ENCODE measurements around the gene USP36. TPM values are rescaled to one million over a fixed set of nuclear protein-coding genes. Genes with fewer than 3 reads are reported as not detected.

Gene USP36
- total and polyA plus RNA-seq, 4 donors = 8.0 to 20.7 (median 10.5) TPM

DNA sequence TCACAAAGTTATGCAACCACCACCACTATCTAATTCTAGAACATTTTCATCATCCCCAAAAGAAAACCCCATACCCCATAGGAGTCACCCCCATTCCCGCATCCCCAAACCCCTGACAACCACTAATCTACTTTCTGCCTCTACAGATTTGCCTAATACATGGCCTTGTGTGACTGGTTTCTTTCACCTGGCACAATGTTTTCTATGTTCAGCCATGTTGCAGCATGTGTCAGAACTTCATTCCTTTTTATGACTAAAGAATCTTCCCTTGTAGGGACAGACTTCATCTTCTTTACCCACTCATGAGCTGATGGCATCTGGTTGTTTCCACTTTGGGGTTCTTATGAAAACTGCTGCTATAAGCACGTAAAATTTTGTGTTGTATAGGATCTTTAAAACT, 93.1 kb downstream of the USP36 start:
- DNase-seq (ENCODE audit: low spot score) = no peak
- TF ChIP-seq HNF4G (IDR thresholded peaks at IDR 0.05) (no peak), JUND (IDR thresholded peaks at IDR 0.05) (no peak), SP1 (IDR thresholded peaks at IDR 0.05) (no peak), NR2F2 (IDR thresholded peaks at IDR 0.05) (no peak)
- TF ChIP-seq, protein P1, sequence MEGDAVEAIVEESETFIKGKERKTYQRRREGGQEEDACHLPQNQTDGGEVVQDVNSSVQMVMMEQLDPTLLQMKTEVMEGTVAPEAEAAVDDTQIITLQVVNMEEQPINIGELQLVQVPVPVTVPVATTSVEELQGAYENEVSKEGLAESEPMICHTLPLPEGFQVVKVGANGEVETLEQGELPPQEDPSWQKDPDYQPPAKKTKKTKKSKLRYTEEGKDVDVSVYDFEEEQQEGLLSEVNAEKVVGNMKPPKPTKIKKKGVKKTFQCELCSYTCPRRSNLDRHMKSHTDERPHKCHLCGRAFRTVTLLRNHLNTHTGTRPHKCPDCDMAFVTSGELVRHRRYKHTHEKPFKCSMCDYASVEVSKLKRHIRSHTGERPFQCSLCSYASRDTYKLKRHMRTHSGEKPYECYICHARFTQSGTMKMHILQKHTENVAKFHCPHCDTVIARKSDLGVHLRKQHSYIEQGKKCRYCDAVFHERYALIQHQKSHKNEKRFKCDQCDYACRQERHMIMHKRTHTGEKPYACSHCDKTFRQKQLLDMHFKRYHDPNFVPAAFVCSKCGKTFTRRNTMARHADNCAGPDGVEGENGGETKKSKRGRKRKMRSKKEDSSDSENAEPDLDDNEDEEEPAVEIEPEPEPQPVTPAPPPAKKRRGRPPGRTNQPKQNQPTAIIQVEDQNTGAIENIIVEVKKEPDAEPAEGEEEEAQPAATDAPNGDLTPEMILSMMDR (IDR thresholded peaks at IDR 0.05; ENCODE audit: low read depth, low read length, missing input control) = no peak
- Histone ChIP-seq H3K27ac (ENCODE audit: low read depth in 1 of 2, low read length in 2 of 2) (peak overlapping the region; percentile 92 to 95), H3K9me3 (ENCODE audit: control insufficient read depth in 4 of 4, low read length in 3 of 4) (no peaks in the 10 kb centered on the region), H3K36me3 (ENCODE audit: control insufficient read depth in 4 of 4, insufficient read depth in 3 of 4, low read depth in 1 of 4, low read length in 3 of 4) (peaks cover 0 to 4% (median 0%) of the 10 kb centered on the region in 4 donors), H3K4me1 (ENCODE audit: control insufficient read depth in 4 of 4, insufficient read depth in 4 of 4, low read length in 3 of 4) (peaks cover 17 to 77% (median 46%) of the 10 kb centered on the region in 4 donors), H3K27me3 (ENCODE audit: control insufficient read depth in 4 of 4, insufficient read depth in 4 of 4, low read length in 3 of 4) (no peaks in the 10 kb centered on the region), H3K4me3 (ENCODE audit: low read depth in 1 of 3, low read length in 3 of 3) (peak overlapping the region; percentile 18 to 40 (median 27)), H3K9ac (ENCODE audit: low read depth in 1 of 2, low read length in 2 of 2) (peak overlapping the region; percentile 50 to 81)
- 28% methylated on average over 2 of the region's 2 CpGs for WGBS

DNA sequence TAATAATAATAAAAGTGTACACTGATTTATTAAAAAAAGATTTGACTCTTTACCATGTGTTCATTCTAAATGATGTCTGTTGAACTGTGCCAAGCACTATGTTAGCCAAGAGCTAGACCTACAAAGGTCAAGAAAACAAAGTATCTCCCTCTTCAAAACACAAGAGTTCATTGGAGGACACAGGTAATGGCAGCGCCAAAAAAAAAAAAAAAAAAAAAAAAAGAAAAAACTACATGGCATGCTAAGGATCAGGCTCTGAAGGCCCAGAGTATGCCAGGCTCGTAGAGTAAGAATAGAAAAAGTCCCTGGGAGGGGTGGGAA, 93.7 kb downstream of the USP36 start:
- Histone ChIP-seq H3K27me3 (ENCODE audit: control insufficient read depth in 4 of 4, insufficient read depth in 4 of 4, low read length in 3 of 4) (no peaks in the 10 kb centered on the region), H3K36me3 (ENCODE audit: control insufficient read depth in 4 of 4, insufficient read depth in 3 of 4, low read depth in 1 of 4, low read length in 3 of 4) (peaks cover 0 to 4% (median 0%) of the 10 kb centered on the region in 4 donors), H3K4me3 (ENCODE audit: low read depth in 1 of 3, low read length in 3 of 3) (peak overlapping the region in 1 of 3 donors; percentile 40), H3K27ac (ENCODE audit: low read depth in 1 of 2, low read length in 2 of 2) (peak overlapping the region; percentile 92 to 95), H3K4me1 (ENCODE audit: control insufficient read depth in 4 of 4, insufficient read depth in 4 of 4, low read length in 3 of 4) (peaks cover 17 to 77% (median 46%) of the 10 kb centered on the region in 4 donors), H3K9me3 (ENCODE audit: control insufficient read depth in 4 of 4, low read length in 3 of 4) (no peaks in the 10 kb centered on the region), H3K9ac (ENCODE audit: low read depth in 1 of 2, low read length in 2 of 2) (peak overlapping the region; percentile 17 to 69)
- peak; percentile 79 to 80 for TF ChIP-seq RXRA (IDR thresholded peaks at IDR 0.05)
- no peak for TF ChIP-seq RAD21 (IDR thresholded peaks at IDR 0.05)
- TF ChIP-seq TAF1 (conservative IDR thresholded peaks at IDR 0.05) = no peak
- TF ChIP-seq HNF4A (conservative IDR thresholded peaks at IDR 0.05) = peak; percentile 47 to 58
- no peak for DNase-seq (ENCODE audit: low spot score)
- WGBS = 29% methylated on average over 2 of the region's 2 CpGs

DNA sequence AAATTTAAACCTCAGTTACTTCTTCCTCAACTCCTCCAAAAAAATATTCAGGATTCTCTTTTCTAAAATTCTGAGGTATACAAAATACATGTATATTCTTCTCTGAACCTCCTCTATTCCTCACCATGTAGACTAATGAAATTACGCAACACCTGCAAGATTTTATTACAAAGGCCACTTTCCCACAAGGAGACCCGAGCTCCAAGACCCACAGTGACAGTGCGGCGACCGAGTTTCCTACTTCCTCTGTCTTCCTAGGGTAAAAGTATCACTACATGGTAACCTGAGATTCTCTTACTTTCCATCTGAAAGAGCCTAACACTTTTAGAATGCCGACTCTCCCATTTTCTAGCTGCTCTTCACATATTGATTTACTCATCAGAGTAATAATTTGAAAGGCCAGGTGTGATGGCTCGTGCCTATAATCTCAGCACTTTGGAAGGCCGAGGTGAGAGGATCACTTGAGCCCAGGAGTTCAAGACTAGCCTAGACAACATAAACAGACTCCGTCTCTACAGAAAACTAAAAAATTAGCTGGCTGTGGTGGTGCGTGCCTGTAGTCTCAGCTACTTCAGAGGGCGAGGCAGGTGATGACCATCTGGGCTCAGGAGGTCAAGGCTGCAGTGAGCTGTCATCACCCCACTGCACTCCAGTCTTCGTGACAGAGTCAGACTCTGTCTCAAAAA, 94.2 kb downstream of the USP36 start:
- no peak for DNase-seq (ENCODE audit: low spot score)
- H3K27ac ChIP-seq (ENCODE audit: low read depth in 1 of 2, low read length in 2 of 2) = peak overlapping the region; percentile 92 to 95
- WGBS = 51% methylated on average over 12 of the region's 12 CpGs
- H3K9ac ChIP-seq (ENCODE audit: low read depth in 1 of 2, low read length in 2 of 2) = peak overlapping the region in 1 of 2 donors; percentile 69
- no peak overlapping the region for H3K4me3 ChIP-seq (ENCODE audit: low read depth in 1 of 3, low read length in 3 of 3)
- H3K27me3 ChIP-seq (ENCODE audit: control insufficient read depth in 4 of 4, insufficient read depth in 4 of 4, low read length in 3 of 4) = no peaks in the 10 kb centered on the region
- H3K9me3 ChIP-seq (ENCODE audit: control insufficient read depth in 4 of 4, low read length in 3 of 4) = no peaks in the 10 kb centered on the region
- TF ChIP-seq GABPA (IDR thresholded peaks at IDR 0.05 in 1 of 2, conservative IDR thresholded peaks at IDR 0.05 in 1 of 2) = no peak
- TF ChIP-seq RXRA (IDR thresholded peaks at IDR 0.05) = no peak
- TF ChIP-seq SP1 (IDR thresholded peaks at IDR 0.05) = no peak
- TF ChIP-seq, protein P1 (IDR thresholded peaks at IDR 0.05; ENCODE audit: low read depth, low read length, missing input control) = no peak
- no peak for TF ChIP-seq HNF4G (IDR thresholded peaks at IDR 0.05)
- peaks cover 0 to 4% (median 0%) of the 10 kb centered on the region in 4 donors for H3K36me3 ChIP-seq (ENCODE audit: control insufficient read depth in 4 of 4, insufficient read depth in 3 of 4, low read depth in 1 of 4, low read length in 3 of 4)
- peaks cover 17 to 77% (median 46%) of the 10 kb centered on the region in 4 donors for H3K4me1 ChIP-seq (ENCODE audit: control insufficient read depth in 4 of 4, insufficient read depth in 4 of 4, low read length in 3 of 4)

Other genes with a start within 250 kb of the USP36 start
- 10 to 100 TPM; 16.7 to 32.1 TPM for gene CYTH1, start 58.5 kb downstream of the USP36 start, total RNA-seq
- 10 to 100 TPM; 15.4 to 24.5 TPM for gene CYTH1, start 58.5 kb downstream of the USP36 start, polyA plus RNA-seq
- 1 to 10 TPM in 1 of 2 donors, under 1 TPM in 1; 0.28 to 1.0 TPM for gene CEP295NL, start 62.4 kb upstream of the USP36 start, total RNA-seq
- not detected for gene CEP295NL, start 62.4 kb upstream of the USP36 start, polyA plus RNA-seq
- gene TIMP2, start 84.6 kb upstream of the USP36 start, total RNA-seq = 10 to 100 TPM in 1 of 2 donors, 1 to 10 TPM in 1; 9.5 to 10.6 TPM
- 10 to 100 TPM in 1 of 2 donors, 1 to 10 TPM in 1; 8.9 to 37.6 TPM for gene TIMP2, start 84.6 kb upstream of the USP36 start, polyA plus RNA-seq
- 10 to 100 TPM; 66.0 to 69.3 TPM for gene LGALS3BP, start 139.1 kb upstream of the USP36 start, total RNA-seq
- 100 to 1,000 TPM in 1 of 2 donors, 10 to 100 TPM in 1; 89.1 to 224 TPM for gene LGALS3BP, start 139.1 kb upstream of the USP36 start, polyA plus RNA-seq
- 10 to 100 TPM; 14.0 to 18.9 TPM for gene CANT1, start 168.9 kb upstream of the USP36 start, total RNA-seq
- gene CANT1, start 168.9 kb upstream of the USP36 start, polyA plus RNA-seq = 10 to 100 TPM in 1 of 2 donors, 1 to 10 TPM in 1; 6.2 to 20.0 TPM
- 10 to 100 TPM in 1 of 2 donors, under 1 TPM in 1; 0.56 to 54.6 TPM for gene C1QTNF1, start 183.4 kb upstream of the USP36 start, total RNA-seq
- 10 to 100 TPM in 1 of 2 donors, 1 to 10 TPM in 1; 8.3 to 23.9 TPM for gene C1QTNF1, start 183.4 kb upstream of the USP36 start, polyA plus RNA-seq
- gene ENGASE, start 234.0 kb upstream of the USP36 start, total RNA-seq = 10 to 100 TPM in 1 of 2 donors, 1 to 10 TPM in 1; 7.6 to 33.6 TPM
- 1 to 10 TPM; 5.2 to 8.0 TPM for gene ENGASE, start 234.0 kb upstream of the USP36 start, polyA plus RNA-seq